ENCODE results near the gene MAGI1. TPM values are rescaled to one million over a fixed set of nuclear protein-coding genes. Genes with fewer than 3 reads are reported as not detected.

MAGI1 gene
- polyA plus RNA-seq, 1 of the 3 experiments (the other 2 are of a cell fraction), result 10.3 TPM

GRCh38 chr3:65856907-65857306 lies 181.8 kb downstream of the MAGI1 start:
- no peak for DNase-seq
- ChIA-PET POLR2A (no interaction called here), CTCF (interaction anchor here (1.0 kb wide), 1 partner anchor 106 kb away, joined by 3 read pairs; no protein-coding TSS in a partner anchor)

More at GRCh38 chr3:65856907-65857306, 181.8 kb downstream of the MAGI1 start:
- Histone ChIP-seq H2AFZ (ENCODE audit: low read depth) (no peak overlapping the region), H3F3A (replicated peaks; ENCODE audit: insufficient read depth) (no peaks in the 10 kb centered on the region), H3K79me2 (ENCODE audit: insufficient read depth) (peaks cover 25% of the 10 kb centered on the region; the same call in 1 of the 2 replicates), H3K9me2 (no peaks in the 10 kb centered on the region), H3K4me1 (ENCODE audit: control insufficient read depth in 1 of 2, insufficient read depth in 2 of 2, low read depth in 1 of 2, low read length in 1 of 2) (no peaks in the 10 kb centered on the region; a peak in 1 of 4 replicates), H3K27ac (ENCODE audit: low read depth in 2 of 2, low read length in 1 of 2) (no peak overlapping the region), H4K20me1 (ENCODE audit: insufficient read depth) (no peaks in the 10 kb centered on the region; the same call in 1 of the 2 replicates), H3K9me3 (no peaks in the 10 kb centered on the region), H3K4me3 (ENCODE audit: low read depth in 2 of 2, low read length in 1 of 2) (no peak overlapping the region), H3K27me3 (ENCODE audit: insufficient read depth) (no peaks in the 10 kb centered on the region), H3K4me2 (no peak overlapping the region), H3K36me3 (replicated peaks in 1 of 2; ENCODE audit: control insufficient read depth in 1 of 2, insufficient read depth in 2 of 2, low read length in 1 of 2) (no peaks in the 10 kb centered on the region), H3K9ac (no peak overlapping the region)
- no peak for TF ChIP-seq SIN3A (IDR thresholded peaks at IDR 0.05; ENCODE audit: borderline replicate concordance, low read depth, low read length)
- no peak for TF ChIP-seq FOXJ3 (CRISPR knock-in tag; IDR thresholded peaks at IDR 0.05)
- no peak for TF ChIP-seq NFIC (IDR thresholded peaks at IDR 0.05; ENCODE audit: borderline replicate concordance)
- no peak for TF ChIP-seq EP300 (IDR thresholded peaks at IDR 0.05; ENCODE audit: borderline replicate concordance in 1 of 2, low read depth in 1 of 2, low read length in 1 of 2)
- no peak for TF ChIP-seq USF1 (IDR thresholded peaks at IDR 0.05; ENCODE audit: borderline replicate concordance, low read depth)
- no peak for TF ChIP-seq RCOR1 (IDR thresholded peaks at IDR 0.05; ENCODE audit: low read length)
- no peak for TF ChIP-seq REST (IDR thresholded peaks at IDR 0.05; ENCODE audit: low read depth, low read length)
- no peak for TF ChIP-seq TCF12 (IDR thresholded peaks at IDR 0.05)
- no peak for TF ChIP-seq PBX3 (IDR thresholded peaks at IDR 0.05)
- TF ChIP-seq ZBTB33 (IDR thresholded peaks at IDR 0.05; ENCODE audit: borderline replicate concordance, low read depth), result no peak
- WGBS (ENCODE audit: low lambda C conversion rate), result 91% methylated on average over 2 of the region's 2 CpGs

Data from SK-N-SH (cell line).